ENCODE data around the gene SLC16A6.

- TF ChIP-seq, protein P1, sequence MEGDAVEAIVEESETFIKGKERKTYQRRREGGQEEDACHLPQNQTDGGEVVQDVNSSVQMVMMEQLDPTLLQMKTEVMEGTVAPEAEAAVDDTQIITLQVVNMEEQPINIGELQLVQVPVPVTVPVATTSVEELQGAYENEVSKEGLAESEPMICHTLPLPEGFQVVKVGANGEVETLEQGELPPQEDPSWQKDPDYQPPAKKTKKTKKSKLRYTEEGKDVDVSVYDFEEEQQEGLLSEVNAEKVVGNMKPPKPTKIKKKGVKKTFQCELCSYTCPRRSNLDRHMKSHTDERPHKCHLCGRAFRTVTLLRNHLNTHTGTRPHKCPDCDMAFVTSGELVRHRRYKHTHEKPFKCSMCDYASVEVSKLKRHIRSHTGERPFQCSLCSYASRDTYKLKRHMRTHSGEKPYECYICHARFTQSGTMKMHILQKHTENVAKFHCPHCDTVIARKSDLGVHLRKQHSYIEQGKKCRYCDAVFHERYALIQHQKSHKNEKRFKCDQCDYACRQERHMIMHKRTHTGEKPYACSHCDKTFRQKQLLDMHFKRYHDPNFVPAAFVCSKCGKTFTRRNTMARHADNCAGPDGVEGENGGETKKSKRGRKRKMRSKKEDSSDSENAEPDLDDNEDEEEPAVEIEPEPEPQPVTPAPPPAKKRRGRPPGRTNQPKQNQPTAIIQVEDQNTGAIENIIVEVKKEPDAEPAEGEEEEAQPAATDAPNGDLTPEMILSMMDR (IDR thresholded peaks at IDR 0.05) = no peak
- no peak for TF ChIP-seq POLR2A (IDR thresholded peaks at IDR 0.05)
These were observed 2.6 kb downstream of the SLC16A6 start for GRCh38 chr17:68288375-68288774.
